Body of pancreas (tissue), 4 donors: ENCODE measurements around the gene ABCA3. TPM values are rescaled to one million over a fixed set of nuclear protein-coding genes. Genes with fewer than 3 reads are reported as not detected.

Experiments used
- ATAC-seq: fragments of 150-250 bp; one replicate; pipeline ENCODE4 v1.9.1; 2016
- DNase-seq, 4 donors: peaks; one replicate each; pipeline ENCODE4 v3.0.0-alpha.2; 2019
- H3K27ac ChIP-seq, 4 donors: fragments of 200-600 bp; sonication (generic); 1 replicate in 3 of 4; 2 replicates in 1 of 4; pipeline versions ENCODE4 v1.5.1 to v1.6.1; 2016 to 2019; ENCODE audit warnings: mild to moderate bottlenecking in 1 of 4, mixed read lengths in 1 of 4, moderate library complexity in 1 of 4
- H3K27me3 ChIP-seq, 2 donors: fragments of 200-600 bp; sonication (generic); one replicate each; pipeline ENCODE4 v1.6.0; 2016; ENCODE audit warnings: mild to moderate bottlenecking in 1 of 2
- H3K36me3 ChIP-seq, 2 donors: fragments of 200-600 bp; sonication (generic); replicated peaks in 1 of 2; 2 replicates each; pipeline ENCODE4 v1.5.1; 2016; ENCODE audit warnings: low read depth in 2 of 2; ENCODE audit not compliant: insufficient read depth in 1 of 2
- H3K4me1 ChIP-seq: fragments of 200-600 bp; sonication (generic); one replicate; pipeline ENCODE4 v1.6.0; 2016
- H3K4me3 ChIP-seq, 2 donors: fragments of 200-600 bp; sonication (generic); 1 replicate in 1 of 2; 2 replicates in 1 of 2; pipeline ENCODE4 v1.5.1; 2016 to 2019
- H3K9me3 ChIP-seq, 3 donors: fragments of 200-600 bp; sonication (generic); 1 replicate in 2 of 3; 2 replicates in 1 of 3; pipeline ENCODE4 v1.5.1; 2016
- POLR2A ChIP-seq, 3 donors: fragments of 450-650 bp; IDR thresholded peaks; one replicate each; pipeline ENCODE4 v1.6.1; 2016; ENCODE audit warnings: antibody characterized with exemption in 3 of 3, mild to moderate bottlenecking in 2 of 3
- WGBS, 2 donors: methylation state at CpG; one replicate each; pipeline ENCODE4 v1.1.5; 2017; 5-methylcytosine and 5-hydroxymethylcytosine counted together
- intact Hi-C: fragments of 100-400 bp; cut with DNase I; formaldehyde crosslinking; loops from one replicate; pipeline ENCODE4 v1.15.1; 2023
- total RNA-seq, 2 donors: library from RNA; depleted of rRNA; stranded (reverse); fragments of >200 nt; gene quantifications; one replicate each; pipeline ENCODE4 v1.1.0, GENCODE V29; 2016
- TF ChIP-seq, protein P1 (sequence below), 7 experiments: fragments of 450-650 bp in 4 of 7; fragments of 200-600 bp in 3 of 7; sonication (generic) in 3 of 7; IDR thresholded peaks; one replicate each; pipeline ENCODE4 v1.5.1; 2016 to 2019; ENCODE audit warnings: antibody characterized with exemption in 7 of 7

Gene ABCA3
- total RNA-seq, 2 donors from 2014 or later: 13.8 to 21.0 TPM

DNA sequence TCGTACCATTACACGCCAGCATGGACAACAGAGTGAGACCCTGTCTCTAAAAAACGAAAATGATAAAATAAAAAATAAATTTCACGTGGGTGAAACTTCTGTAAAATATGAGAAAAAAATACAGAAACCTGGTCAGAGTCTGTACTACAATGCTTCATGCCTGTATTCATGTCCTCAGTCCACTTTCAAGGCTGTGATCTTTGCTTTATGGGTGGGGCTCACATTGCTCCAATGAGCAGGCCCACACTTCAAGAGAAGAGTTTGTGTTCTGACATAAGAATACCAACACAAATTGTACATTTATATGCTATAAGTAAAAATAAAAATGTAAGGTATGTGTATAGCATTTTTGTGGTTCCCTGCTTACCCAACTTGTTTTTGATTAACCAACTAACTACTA, 32.2 kb upstream of the ABCA3 start:
- no peaks in the 10 kb centered on the region for H3K27me3 ChIP-seq

DNA sequence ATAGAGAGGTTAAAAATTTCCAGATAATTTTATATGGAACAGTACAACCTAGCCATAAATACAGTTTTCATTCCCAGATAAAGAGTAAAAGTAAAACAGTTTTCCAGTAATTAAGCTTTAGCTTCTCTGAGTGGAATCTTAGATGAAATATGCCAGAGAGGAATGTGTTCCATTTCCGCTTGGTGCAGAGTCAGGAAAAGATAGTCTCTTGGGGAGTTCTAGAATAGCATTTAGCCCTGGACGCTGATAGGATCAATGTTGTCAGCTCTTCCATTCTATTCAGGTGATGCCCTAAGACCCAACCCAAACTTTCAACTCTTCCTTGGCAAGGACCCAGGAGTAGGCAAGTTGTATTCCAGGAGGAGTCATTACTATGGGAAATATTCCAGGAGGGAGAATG, 30.9 kb upstream of the ABCA3 start:
- 82 to 84% methylated on average over 2 of the region's 2 CpGs for WGBS, 2 donors
- Histone ChIP-seq H3K27ac (no peak overlapping the region), H3K4me1 (no peaks in the 10 kb centered on the region), H3K27me3 (no peaks in the 10 kb centered on the region), H3K4me3 (no peak overlapping the region), H3K9me3 (no peaks in the 10 kb centered on the region), H3K36me3 (no peaks in the 10 kb centered on the region)
- no peak for TF ChIP-seq POLR2A (IDR thresholded peaks at IDR 0.05)
- TF ChIP-seq, protein P1, sequence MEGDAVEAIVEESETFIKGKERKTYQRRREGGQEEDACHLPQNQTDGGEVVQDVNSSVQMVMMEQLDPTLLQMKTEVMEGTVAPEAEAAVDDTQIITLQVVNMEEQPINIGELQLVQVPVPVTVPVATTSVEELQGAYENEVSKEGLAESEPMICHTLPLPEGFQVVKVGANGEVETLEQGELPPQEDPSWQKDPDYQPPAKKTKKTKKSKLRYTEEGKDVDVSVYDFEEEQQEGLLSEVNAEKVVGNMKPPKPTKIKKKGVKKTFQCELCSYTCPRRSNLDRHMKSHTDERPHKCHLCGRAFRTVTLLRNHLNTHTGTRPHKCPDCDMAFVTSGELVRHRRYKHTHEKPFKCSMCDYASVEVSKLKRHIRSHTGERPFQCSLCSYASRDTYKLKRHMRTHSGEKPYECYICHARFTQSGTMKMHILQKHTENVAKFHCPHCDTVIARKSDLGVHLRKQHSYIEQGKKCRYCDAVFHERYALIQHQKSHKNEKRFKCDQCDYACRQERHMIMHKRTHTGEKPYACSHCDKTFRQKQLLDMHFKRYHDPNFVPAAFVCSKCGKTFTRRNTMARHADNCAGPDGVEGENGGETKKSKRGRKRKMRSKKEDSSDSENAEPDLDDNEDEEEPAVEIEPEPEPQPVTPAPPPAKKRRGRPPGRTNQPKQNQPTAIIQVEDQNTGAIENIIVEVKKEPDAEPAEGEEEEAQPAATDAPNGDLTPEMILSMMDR (IDR thresholded peaks at IDR 0.05): no peak
- ATAC-seq (no peak), DNase-seq (no peak)
- intact Hi-C loops: no loop called here

More for the DNA sequence above, 32.2 kb upstream of the ABCA3 start:
- Histone ChIP-seq H3K9me3 (no peaks in the 10 kb centered on the region), H3K36me3 (no peaks in the 10 kb centered on the region), H3K4me1 (no peaks in the 10 kb centered on the region), H3K4me3 (no peak overlapping the region), H3K27ac (no peak overlapping the region)
- TF ChIP-seq, protein P1 (IDR thresholded peaks at IDR 0.05): no peak
- no peak for TF ChIP-seq POLR2A (IDR thresholded peaks at IDR 0.05)
- DNase-seq (no peak), ATAC-seq (no peak)
- WGBS, 2 donors: 72% methylated on average over 4 of the region's 4 CpGs
- intact Hi-C loops: no loop called here

DNA sequence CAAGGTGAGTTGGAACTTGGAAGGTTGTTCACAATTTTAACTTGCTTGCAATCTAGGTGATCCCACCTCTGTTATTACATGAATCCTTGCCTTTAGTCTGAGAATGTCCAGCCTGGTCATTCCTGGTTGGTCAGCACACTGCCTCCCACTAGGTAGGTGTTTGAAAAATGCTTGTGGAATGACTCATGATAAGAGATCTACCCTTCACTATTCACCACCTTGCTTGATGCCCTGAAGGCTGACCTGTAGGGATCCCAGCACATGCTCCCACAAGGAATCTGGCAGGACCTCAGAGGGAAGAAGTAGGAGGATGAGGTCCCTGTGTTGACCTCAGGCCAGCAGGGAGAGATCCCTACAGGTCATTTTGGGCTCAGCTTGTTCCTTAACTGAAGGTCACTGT, 30.2 kb upstream of the ABCA3 start:
- intact Hi-C loops: no loop called here
- Histone ChIP-seq H3K4me1 (peaks cover 4% of the 10 kb centered on the region), H3K27ac (no peak overlapping the region), H3K27me3 (no peaks in the 10 kb centered on the region), H3K9me3 (no peaks in the 10 kb centered on the region), H3K4me3 (no peak overlapping the region), H3K36me3 (no peaks in the 10 kb centered on the region)
- no peak for TF ChIP-seq POLR2A (IDR thresholded peaks at IDR 0.05)
- TF ChIP-seq, protein P1 (IDR thresholded peaks at IDR 0.05): no peak
- ATAC-seq (no peak), DNase-seq (no peak)

DNA sequence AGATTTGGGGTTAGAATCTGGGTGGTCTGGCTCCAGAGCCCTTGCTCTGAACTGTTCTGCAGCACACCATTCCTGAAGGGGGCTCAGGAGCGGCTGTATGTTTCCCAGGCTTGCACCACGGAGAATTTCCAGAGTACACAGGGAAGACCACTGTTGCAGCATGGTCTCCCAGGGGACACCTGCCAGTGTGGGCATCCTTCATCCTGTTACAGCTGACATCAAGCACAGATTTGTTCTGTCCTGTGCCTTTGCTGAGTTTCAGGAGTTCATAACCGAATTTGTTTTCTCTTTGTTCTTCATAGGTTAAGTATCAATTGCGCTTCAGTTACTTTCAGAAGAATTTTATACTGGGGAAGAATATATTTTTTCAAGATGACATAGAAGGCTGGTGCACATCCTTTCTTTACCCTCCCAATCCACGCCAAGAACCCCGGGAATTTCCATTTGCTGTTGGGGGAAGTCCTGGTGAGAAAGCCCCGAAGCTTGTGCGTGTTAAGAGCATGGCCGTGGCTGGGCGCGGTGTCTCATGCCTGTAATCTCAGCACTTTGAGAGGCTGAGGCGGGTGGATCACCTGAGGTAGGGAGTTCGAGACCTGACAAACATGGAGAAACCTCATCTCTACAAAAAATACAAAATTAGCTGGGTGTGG, 26.3 kb upstream of the ABCA3 start:
- no peaks in the 10 kb centered on the region for H3K27me3 ChIP-seq
- no peak overlapping the region for H3K4me3 ChIP-seq
- no peaks in the 10 kb centered on the region for H3K36me3 ChIP-seq
- DNase-seq (no peak), ATAC-seq (no peak)
- no peak for TF ChIP-seq POLR2A (IDR thresholded peaks at IDR 0.05)
- TF ChIP-seq, protein P1 (IDR thresholded peaks at IDR 0.05): no peak
- H3K9me3 ChIP-seq: no peaks in the 10 kb centered on the region
- H3K4me1 ChIP-seq: peaks cover 27% of the 10 kb centered on the region
- no peak overlapping the region for H3K27ac ChIP-seq
- intact Hi-C loops: no loop called here
- 87 to 92% methylated on average over 12 to 13 of the region's 13 CpGs for whole genome bisulfite sequencing, 2 donors
